Activated CD4-positive, alpha-beta T cell treated with anti-CD3 and anti-CD28 coated beads, Interleukin-10, Interleukin-2, amounts not matched to agents 100 ng/mL and 50 ng/mL, durations not matched to agents 16 hours and 8 hours (primary cell): Measurements from ENCODE around the gene KCNT2.
"Not testable (repeated sequence)": the region's sequence is repeated elsewhere in the genome, so short reads cannot be mapped to it uniquely, and the experiment has no call there.

ENCODE experiments used
- DNase-seq: peaks from one replicate; pipeline ENCODE4 v3.0.0-alpha.2; 2020

Gene KCNT2

GRCh38 chr1:196590012-196590708 is 18.1 kb downstream of the KCNT2 start:
- no peak for DNase-seq

GRCh38 chr1:196584696-196585095 is 23.5 kb downstream of the KCNT2 start:
- DNase-seq: no peak

DNA sequence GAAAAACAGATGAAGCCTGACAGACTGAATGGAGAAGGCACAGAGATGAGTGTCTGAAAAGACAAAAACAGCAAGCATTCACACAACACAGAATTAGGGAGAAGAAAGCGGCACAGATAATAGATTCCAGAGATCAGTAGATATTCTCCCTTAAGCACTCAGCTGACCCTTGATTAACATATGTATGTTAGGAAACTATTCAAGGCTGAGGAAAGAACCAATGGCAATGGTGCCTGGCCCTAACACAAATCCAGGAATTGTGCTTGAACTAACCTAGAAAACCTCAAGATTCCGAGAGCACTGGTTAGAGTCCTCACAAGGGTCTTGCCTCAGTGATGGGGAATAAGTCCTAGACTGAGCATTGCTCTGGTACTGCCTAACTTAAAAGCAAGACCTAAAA is 30.9 kb downstream of the KCNT2 start:
- DNase-seq: no peak

GRCh38 chr1:196573226-196573625 is 35.0 kb downstream of the KCNT2 start:
- no peak for DNase-seq

DNA sequence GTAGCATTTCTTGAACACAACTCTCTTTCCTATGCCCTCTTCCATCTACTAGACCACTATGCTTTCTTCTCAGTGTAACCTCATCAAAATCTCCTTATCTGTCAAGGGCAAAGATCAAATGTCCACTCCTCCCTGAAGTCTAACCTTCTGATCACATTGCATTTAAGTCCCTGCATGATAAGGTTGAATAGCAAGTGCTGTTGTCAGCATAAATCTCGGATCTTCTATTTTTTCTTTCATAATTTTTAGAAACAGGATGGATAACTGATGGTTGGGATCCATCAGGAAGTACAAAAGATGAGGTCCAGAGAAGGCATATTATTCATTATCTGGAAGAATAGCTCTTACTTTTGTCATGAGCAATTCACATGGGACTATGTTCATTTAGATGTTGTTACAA is 41.0 kb downstream of the KCNT2 start:
- no peak for DNase-seq

DNA sequence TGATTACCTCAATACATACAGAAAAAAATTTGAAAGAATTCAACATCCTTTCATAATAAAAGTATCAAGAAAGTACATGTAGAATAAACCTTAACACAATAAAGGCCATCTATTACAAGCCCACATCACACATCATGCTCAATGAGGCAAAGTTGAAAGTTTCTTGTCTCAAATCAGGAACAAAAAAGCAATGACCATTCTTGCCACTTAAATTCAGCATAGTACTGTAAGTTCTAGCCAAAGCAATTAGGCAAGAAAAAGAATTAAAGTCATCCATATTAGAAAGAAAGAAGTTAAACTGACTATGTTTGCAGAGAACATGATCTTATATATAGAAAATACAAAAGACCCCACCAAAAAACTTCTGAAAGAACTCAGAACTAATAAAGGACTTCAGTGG is 44.5 kb downstream of the KCNT2 start:
- no peak for DNase-seq

DNA sequence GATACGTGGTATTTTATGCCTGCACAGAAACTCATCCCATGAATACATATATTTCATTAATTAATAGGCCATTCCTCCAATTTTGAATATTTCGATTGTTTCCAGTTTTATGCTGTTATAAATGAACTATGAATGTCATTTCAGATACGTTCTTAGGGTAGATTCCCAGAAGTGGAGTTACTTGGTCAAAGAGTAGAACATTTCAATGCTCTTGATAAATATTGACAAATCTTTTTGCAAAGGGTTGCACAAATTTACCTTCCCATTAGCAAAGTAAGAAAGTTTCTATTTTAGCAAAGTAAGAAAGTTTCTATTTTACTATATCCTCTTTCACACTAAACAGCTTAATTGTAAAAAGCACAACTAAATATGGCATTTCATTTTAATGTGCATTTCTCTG is 48.9 kb downstream of the KCNT2 start:
- DNase-seq: no peak

DNA sequence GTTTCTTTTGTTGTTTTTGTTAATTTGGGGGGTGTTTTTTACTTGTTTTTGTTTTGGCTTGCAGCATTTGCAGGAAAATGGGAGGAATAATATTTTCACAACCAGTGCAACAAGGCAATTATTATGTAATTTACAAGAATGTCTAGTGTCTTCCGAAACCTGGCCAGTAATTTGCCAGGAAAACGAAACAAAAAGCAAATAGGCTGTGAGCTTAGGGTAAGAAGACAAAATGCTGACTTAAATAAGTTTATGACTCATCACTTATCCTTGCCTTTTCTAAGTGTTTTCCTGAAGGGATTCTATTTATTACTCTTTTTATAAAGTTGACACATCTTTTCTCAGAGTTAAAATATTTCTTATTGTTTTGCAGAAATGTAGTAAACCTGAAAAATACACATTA is 49.8 kb downstream of the KCNT2 start:
- DNase-seq: no peak

GRCh38 chr1:196557797-196558196 is 50.4 kb downstream of the KCNT2 start:
- DNase-seq: no peak

DNA sequence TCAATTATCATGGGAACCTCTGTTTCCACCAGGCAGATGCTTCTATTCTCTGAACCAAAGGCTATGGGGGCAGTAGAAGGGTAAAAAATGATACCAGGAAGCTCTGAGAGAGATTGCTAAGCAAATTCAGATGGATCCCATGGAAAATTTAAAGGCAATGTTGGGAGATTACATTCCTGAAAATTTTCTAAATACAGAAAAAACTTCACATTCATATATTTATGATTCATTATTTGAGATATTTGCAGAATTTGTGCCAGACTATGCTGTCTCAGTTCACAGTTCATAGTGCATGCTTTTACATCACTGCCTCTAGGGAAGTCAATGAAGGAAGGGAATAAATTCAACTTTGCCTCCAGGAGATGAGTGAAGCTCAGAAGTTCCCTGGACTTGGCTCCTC is 57.5 kb downstream of the KCNT2 start:
- DNase-seq: no peak

DNA sequence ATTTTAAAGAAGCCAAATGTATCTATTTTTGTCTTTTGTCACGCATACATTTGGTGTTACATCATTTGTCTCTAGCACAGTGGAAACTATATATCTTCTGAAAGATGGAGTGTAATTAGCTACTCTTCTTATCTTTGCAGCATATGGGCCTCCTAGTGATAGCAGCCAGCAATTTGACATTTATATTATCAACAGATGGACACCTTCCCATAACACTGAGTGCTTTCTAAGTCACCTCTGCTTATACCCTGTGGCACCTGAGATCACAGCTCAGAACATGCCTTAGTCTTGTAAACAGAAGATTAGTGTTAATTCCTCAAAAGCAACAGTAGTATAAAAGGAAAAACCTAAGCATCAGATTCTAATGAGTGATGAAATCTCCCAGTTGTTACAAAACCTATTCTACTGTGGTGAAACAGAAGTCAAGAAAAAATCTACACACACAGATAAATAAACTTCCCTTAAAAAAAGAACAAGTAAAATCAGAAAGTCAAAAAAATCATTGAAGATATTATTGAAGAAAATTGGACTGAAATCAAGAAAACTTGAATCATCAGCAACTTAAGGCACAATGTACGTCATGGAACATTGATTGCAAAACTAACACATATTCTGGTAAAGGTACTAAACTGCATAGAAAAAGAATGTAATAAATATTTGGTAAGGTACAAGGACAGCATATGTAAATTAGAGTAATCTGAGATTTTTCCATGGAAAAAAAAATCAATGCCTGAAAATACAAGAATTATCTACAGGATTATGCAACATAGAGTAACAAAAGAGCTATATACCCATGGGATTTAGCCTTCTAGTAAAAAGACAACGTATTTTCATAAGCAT is 61.7 kb downstream of the KCNT2 start:
- no peak for DNase-seq

DNA sequence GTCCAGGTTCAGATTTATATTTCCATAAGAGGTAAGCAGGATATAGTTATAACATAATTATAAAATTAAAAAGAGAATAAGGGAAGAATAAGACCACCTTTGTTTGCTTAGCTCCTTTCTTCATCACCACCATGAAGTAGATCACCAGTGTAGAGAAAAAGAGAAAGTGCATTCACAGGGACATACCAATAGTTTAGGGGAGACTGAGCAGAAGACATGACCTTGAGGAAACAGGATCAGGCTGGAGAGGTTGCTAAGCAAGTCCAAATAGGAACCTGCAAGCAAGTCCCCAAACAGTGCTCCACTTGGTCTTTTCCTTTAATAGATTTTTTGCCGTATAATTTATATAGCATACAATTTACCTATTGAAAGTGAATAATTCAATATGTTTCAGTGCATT is 63.0 kb downstream of the KCNT2 start:
- no peak for DNase-seq

DNA sequence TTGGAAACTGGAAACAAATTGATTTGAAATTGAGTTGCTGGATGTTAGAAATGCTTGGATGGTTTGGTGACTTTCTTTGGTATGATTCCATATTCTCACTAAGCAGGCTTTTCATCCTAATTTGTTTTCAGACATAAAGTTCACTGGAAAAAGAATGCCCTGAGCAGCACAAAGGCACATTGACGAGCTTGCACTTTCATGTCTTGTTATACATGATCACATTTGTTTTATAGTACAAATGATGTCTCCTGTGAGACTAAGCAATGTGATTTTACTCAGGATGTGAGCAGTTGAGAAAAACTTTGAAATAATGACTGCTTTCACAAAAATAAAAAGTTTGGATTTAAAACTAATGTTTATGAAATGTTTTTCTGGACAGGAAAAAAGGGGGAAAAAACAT is 63.6 kb downstream of the KCNT2 start:
- DNase-seq: no peak

DNA sequence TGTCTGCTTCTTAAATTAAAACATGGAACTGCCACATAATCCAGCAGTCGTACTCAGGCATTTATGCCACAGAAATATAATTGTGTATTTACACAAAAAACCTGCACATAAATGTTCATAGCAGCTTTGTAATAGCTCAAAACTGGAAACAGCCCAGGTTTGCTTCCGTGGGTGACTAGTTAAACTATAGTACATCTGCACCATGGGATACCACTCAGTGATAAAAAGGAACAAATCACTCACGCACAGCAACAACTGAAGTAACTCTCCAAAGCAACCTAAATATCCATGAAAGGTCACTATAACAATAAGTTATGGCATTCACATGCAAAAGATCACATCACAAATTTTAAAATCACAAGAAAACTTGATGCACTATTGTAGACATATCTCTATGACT is 64.4 kb downstream of the KCNT2 start:
- no peak for DNase-seq

DNA sequence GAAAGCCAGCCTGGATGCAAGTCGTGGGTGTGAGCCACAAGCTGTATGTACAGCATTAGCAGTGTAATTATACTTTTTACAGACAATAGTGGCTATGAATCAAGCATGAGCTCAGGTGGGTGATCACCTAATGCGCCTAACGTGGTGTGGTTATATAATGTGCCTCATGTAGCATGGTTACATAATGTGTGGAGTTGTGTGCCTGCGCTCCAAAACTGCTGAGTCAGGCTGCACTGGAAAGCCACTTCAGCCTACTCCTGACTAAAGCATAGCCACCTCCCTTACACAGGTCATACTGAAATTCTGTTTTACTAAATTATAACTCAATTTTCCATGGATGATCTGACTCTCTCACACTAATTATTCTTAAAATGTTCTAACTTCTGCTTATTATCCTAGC is 69.8 kb downstream of the KCNT2 start:
- no peak for DNase-seq

- DNase-seq: no peak
Measured at GRCh38 chr1:196535727-196536126, 72.5 kb downstream of the KCNT2 start.

DNA sequence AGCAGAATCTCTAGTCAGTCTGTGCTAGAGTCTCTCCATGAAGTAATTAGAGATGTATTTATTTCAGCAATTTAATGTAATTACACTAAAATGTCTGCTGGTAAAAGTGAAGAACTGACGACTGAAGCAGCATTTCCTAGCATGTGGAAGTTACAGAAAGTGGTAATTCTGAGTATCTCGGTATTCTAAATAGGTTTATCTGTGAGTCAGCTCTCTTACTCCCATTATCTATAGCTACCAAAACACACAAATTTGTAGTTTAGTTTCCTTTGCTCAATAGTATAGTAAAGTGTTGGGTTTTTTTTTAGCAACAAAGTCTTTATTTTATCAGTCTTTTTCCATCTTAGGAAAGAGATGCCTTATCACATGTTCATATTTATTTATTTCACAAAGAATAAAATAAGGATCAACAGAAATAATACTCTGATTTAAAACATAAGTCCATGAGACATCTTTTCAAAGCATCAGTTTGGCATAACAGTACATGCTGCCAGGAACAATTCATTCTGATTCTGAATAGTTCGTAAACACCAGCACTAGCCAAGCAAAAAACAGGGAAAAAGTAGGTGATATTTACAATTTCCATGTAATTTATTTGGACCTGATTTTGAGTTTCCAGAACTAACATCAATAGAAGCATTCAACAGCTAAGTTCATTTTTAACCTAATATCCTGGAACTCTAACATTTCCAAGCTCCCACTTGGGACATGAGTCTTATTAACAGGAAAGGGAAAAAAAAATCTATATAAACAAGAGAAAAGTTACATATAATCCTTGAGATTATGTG is 76.3 kb downstream of the KCNT2 start:
- no peak for DNase-seq

DNA sequence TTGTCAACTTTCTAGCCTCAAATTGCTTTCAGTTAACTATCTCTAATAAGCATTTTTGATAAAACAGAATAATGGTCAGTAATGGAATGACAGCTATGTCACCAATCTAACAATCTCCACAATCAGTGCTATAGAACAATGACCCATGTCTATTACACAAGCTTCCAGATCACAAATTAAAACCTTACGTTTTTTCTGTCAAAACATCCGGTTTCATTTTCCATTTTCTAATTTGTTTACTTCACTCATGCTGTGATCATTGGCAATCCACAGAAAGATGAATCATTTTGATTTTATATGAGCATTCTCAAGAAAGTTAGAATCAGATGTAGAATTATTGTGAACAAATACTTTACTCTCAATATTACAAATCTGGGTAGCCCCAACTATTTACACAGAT is 80.3 kb downstream of the KCNT2 start:
- no peak for DNase-seq

DNA sequence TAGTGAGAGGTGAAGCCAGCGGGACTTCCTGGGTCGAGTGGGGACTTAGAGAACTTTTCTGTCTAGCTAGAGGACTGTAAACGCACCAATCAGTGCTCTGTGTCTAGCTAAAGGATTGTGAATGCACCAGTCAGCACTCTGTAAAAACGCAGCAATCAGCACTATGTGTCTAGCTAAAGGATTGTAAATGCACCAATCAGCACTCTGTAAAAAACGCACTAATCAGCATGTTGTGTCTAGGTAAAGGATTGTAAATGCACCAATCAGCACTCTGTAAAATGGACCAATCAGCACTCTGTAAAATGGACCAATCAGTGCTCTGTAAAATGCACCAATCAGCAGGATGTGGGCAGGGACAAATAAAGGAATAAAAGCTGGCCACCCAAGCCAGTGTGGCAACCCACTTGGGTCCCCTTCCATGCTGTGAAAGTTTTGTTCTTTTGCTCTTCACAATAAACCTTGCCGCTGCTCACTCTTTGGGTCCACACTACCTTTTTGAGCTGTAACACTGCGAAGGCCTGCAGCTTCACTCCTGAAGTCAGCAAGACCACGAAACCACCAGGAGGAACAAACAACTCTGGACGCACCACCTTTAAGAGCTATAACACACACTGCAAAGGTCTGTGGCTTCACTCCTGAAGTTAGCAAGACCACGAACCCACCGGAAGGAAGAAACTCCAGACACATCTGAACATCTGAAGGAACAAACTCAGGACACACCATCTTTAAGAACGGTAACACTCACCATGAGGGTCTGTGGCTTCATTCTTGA is 85.5 kb downstream of the KCNT2 start:
- not testable (repeated sequence) for DNase-seq

- DNase-seq: no peak
Measured at GRCh38 chr1:196517193-196517592, 91.0 kb downstream of the KCNT2 start.

- no peak for DNase-seq
Measured at GRCh38 chr1:196516373-196516772, 91.9 kb downstream of the KCNT2 start.

GRCh38 chr1:196515904-196516303 is 92.3 kb downstream of the KCNT2 start:
- no peak for DNase-seq

DNA sequence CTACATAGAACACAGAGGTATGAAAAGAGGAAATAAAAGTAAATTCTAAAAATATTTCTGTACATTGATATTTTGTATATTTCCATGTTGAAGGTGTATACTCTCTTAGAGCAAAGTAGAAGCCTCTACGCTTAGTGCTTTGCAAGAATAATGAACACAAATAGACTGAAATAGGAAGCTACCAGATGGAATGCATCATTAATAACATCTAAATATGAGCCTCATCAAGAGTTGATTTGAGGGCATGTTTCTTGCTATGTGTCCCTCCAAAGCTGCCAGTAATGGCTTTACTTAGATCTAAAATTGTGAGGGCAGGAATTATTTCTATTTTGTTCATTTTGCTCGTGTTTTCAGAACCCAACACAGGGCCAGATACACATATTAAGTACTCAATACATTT is 94.4 kb downstream of the KCNT2 start:
- DNase-seq: no peak
